Tibial artery (tissue), 4 donors: ENCODE data around the gene PRRT3.

Experiments
- DNase-seq, 2 donors: peaks; one replicate each; pipeline ENCODE4 v3.0.0-alpha.2; 2019
- H3K27ac ChIP-seq, 2 donors: fragments of 200-600 bp; sonication (generic) in 1 of 2; 1 replicate in 1 of 2; 2 replicates in 1 of 2; pipeline ENCODE4 v1.5.1; 2018 to 2019; ENCODE audit warnings: mild to moderate bottlenecking in 1 of 2
- H3K27me3 ChIP-seq, 2 donors: fragments of 200-600 bp; sonication (generic) in 1 of 2; one replicate each; pipeline versions ENCODE4 v1.5.1 to v1.6.0; 2016 to 2019
- H3K36me3 ChIP-seq, 3 donors: fragments of 200-600 bp; sonication (generic) in 2 of 3; one replicate each; pipeline ENCODE4 v1.5.1; 2016 to 2019; ENCODE audit warnings: mild to moderate bottlenecking in 2 of 3
- H3K4me1 ChIP-seq, 4 donors: fragments of 200-600 bp; sonication (generic) in 2 of 4; 1 replicate in 3 of 4; 2 replicates in 1 of 4; pipeline ENCODE4 v1.5.1; 2016 to 2019
- H3K4me3 ChIP-seq, 2 donors: fragments of 200-600 bp; sonication (generic) in 1 of 2; 1 replicate in 1 of 2; 2 replicates in 1 of 2; pipeline ENCODE4 v1.5.1; 2018 to 2019; ENCODE audit warnings: mild to moderate bottlenecking in 2 of 2
- H3K9me3 ChIP-seq, 3 donors: fragments of 200-600 bp; sonication (generic) in 1 of 3; one replicate each; pipeline ENCODE4 v1.5.1; 2016 to 2019
- intact Hi-C: fragments of 100-400 bp; cut with DNase I; formaldehyde crosslinking; loops from one replicate; pipeline ENCODE4 v1.15.0; 2023; ENCODE audit warnings: low total_unique reads
- TF ChIP-seq, protein P1 (sequence below), 2 experiments: fragments of 200-600 bp in 1 of 2; fragments of 450-650 bp in 1 of 2; IDR thresholded peaks; one replicate each; pipeline ENCODE4 v1.5.1; 2017 to 2019; ENCODE audit warnings: antibody characterized with exemption in 2 of 2, mild to moderate bottlenecking in 1 of 2, moderate library complexity in 1 of 2

The PRRT3 gene

DNA sequence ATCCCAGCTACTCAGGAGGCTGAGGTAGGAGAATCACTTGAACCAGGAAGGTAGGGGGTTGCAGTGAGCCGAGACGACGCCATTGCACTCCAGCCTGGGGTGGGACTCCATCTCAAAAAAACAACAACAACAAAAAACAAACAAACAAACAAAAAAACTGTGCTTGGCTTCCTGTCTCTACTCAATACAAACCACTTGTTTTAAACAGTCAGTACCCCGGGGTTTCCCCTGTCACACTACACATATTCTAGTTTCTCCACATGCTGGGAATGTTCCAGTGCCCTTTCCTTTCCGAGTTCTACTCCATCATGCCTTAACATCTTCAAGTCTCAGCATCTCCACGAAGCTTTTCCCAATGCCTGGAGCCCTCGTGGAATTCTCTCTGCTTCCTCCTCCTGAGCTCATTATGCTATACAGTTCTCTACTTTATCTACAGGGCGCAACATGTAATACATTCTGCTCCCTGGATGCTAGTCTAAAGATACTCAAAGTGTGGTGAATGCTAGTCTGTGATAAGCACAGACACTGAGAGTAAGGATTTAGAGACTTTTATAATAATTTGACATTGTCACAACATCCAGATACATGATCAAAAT, 26.6 kb upstream of the PRRT3 start:
- DNase-seq, result no peak
- Histone ChIP-seq H3K4me3 (no peak overlapping the region), H3K27me3 (no peaks in the 10 kb centered on the region), H3K36me3 (peaks cover 8 to 35% (median 14%) of the 10 kb centered on the region in 3 donors), H3K4me1 (peaks cover 0 to 41% (median 18%) of the 10 kb centered on the region in 4 donors), H3K9me3 (no peaks in the 10 kb centered on the region), H3K27ac (peak overlapping the region; percentile 77 to 79)
- intact Hi-C loops, result no loop called here
- TF ChIP-seq, protein P1, sequence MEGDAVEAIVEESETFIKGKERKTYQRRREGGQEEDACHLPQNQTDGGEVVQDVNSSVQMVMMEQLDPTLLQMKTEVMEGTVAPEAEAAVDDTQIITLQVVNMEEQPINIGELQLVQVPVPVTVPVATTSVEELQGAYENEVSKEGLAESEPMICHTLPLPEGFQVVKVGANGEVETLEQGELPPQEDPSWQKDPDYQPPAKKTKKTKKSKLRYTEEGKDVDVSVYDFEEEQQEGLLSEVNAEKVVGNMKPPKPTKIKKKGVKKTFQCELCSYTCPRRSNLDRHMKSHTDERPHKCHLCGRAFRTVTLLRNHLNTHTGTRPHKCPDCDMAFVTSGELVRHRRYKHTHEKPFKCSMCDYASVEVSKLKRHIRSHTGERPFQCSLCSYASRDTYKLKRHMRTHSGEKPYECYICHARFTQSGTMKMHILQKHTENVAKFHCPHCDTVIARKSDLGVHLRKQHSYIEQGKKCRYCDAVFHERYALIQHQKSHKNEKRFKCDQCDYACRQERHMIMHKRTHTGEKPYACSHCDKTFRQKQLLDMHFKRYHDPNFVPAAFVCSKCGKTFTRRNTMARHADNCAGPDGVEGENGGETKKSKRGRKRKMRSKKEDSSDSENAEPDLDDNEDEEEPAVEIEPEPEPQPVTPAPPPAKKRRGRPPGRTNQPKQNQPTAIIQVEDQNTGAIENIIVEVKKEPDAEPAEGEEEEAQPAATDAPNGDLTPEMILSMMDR (IDR thresholded peaks at IDR 0.05), result no peak

DNA sequence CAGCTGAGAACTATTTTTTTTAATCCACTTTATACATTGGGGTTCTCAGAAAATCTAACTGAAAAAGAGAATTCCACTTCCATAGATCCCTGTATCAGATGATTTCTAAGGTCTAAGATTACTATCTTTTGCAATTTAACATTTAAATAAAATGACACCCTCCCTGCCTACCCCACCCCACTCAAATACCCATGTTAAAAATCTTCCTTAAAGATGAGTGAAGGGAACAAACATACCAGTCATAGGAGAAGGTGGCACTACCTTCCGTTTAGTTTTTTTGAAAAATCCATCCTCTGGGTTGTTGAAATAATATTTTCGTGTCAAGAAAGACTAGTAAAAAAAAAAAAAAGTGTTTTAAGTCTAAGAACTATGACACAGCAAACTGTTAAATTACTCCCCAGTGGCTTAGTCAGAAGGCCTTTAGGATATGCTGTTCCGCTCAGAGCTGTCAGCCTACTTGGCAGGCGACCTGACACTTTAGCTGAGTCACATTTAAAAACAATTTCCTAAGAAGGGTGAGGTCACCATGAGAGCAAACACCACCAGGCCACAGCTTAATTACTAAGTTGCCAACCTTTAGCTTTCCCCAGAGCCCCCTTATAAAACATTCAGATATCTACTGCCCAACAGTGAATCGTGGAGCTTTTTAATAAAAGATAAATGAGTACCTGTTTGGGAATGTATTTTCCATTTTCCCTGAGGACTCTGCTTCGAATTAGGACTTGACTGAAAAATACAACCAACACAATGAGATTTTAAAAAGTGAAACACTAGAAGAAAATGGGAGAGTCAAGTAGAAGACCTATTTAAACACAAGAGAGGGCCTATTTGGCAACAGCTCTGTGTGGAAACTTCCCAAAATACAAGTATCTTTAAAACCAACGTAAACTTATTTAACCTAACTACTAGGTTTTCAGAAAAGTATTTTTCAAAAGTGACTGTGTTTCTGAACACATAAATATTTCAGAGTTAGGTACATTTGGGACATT, 24.8 kb upstream of the PRRT3 start:
- H3K9me3 ChIP-seq, result no peaks in the 10 kb centered on the region
- intact Hi-C loops, result loop anchor here (2.0 kb wide), 1 partner anchor 28 kb away; no protein-coding TSS in a partner anchor
- H3K27me3 ChIP-seq, result no peaks in the 10 kb centered on the region
- peak overlapping the region; percentile 77 to 79 for H3K27ac ChIP-seq
- peak; percentile 88 to 92 for DNase-seq
- no peak overlapping the region for H3K4me3 ChIP-seq
- TF ChIP-seq, protein P1 (IDR thresholded peaks at IDR 0.05), result no peak
- H3K36me3 ChIP-seq, result peaks cover 26 to 46% (median 29%) of the 10 kb centered on the region in 3 donors
- H3K4me1 ChIP-seq, result peaks cover 0 to 28% (median 14%) of the 10 kb centered on the region in 4 donors

DNA sequence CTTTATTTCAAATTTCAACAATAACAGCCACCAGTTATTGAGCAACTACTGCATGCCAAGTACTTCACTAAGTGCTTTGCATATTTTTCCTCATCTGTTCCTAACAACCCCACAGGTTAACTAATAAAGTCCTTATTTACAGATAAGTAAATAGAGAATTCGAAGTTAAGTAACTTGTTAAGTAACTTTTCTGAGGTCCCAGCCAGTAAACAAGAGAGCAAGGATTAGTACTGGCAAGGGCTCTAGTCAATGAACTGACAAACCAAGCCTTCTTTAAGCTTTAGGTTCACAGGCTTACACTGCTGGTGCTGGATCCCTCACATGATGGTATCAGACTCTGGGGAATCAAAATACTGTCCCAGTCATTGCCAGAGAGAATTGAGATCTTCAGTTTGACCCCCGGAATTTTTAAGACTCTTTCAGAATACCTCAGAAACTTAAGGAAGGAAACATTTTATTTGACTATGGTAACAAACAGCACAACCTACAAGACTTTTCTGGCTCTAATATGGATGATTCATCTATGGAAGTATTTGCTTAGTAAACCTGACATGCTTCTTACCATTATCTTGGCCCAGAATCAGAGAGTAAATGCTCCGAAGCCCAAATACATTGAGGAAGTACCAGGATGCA, 17.9 kb upstream of the PRRT3 start:
- Histone ChIP-seq H3K4me3 (no peak overlapping the region), H3K9me3 (no peaks in the 10 kb centered on the region), H3K4me1 (no peaks in the 10 kb centered on the region), H3K27ac (no peak overlapping the region), H3K36me3 (peaks cover 67 to 91% (median 78%) of the 10 kb centered on the region in 3 donors), H3K27me3 (no peaks in the 10 kb centered on the region)
- intact Hi-C loops, result no loop called here
- TF ChIP-seq, protein P1 (IDR thresholded peaks at IDR 0.05), result no peak
- no peak for DNase-seq

DNA sequence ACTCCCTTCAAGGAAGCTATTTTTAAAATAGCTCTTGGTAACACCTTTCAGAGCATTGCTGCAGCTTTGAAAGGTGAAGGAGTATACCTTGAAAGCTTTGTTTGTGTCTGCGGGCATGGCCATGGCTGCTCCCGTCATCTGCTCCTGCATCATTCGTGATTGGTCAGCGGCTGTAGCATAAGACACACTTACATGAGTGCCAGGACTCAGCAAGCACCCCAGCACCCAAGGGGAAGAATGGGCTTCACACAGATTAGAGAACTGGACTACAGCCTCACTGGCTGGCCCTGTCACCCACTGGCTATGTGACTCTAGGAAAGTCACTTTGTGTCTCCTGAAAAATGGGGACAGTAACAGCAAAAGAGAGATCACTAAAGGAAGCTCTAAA, 17.4 kb upstream of the PRRT3 start:
- DNase-seq, result no peak
- Histone ChIP-seq H3K27me3 (no peaks in the 10 kb centered on the region), H3K9me3 (no peaks in the 10 kb centered on the region), H3K27ac (no peak overlapping the region), H3K4me1 (no peaks in the 10 kb centered on the region), H3K36me3 (peaks cover 67 to 92% (median 78%) of the 10 kb centered on the region in 3 donors), H3K4me3 (no peak overlapping the region)
- TF ChIP-seq, protein P1 (IDR thresholded peaks at IDR 0.05), result no peak
- intact Hi-C loops, result no loop called here

DNA sequence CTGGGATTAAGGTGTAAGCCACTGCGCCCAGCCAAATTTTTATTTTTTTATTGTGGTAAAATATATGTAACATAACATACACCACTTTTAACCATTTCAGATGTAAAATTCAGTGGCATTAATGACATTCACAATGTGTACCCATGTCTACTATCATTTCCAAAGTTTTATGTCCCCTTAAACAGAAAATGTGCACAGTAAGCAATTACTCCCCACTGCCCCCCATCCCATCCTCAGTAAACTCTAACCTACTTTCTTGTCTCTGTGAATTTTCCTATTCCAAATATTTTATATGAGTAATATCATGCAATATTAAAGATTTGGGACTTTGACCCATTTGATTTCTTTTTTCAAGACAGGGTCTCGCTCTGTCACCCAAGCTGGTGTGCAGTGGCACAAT, 14.6 kb upstream of the PRRT3 start:
- Histone ChIP-seq H3K9me3 (no peaks in the 10 kb centered on the region), H3K36me3 (peaks cover 56 to 98% (median 71%) of the 10 kb centered on the region in 3 donors), H3K4me1 (no peaks in the 10 kb centered on the region), H3K27me3 (no peaks in the 10 kb centered on the region), H3K27ac (no peak overlapping the region), H3K4me3 (no peak overlapping the region)
- TF ChIP-seq, protein P1 (IDR thresholded peaks at IDR 0.05), result no peak
- no peak for DNase-seq
- intact Hi-C loops, result no loop called here
